GM21390 (cell line): ENCODE results near the gene ZNF660.
"Not testable (repeated sequence)": the region's sequence is repeated elsewhere in the genome, so short reads cannot be mapped to it uniquely, and the experiment has no call there.

Source experiments
- ATAC-seq: cut with Tn5 transposase; IDR thresholded peaks from one replicate; pipeline ENCODE4 v1.9.1; 2021; ENCODE audit not compliant: unreplicated experiment

ZNF660 gene

DNA sequence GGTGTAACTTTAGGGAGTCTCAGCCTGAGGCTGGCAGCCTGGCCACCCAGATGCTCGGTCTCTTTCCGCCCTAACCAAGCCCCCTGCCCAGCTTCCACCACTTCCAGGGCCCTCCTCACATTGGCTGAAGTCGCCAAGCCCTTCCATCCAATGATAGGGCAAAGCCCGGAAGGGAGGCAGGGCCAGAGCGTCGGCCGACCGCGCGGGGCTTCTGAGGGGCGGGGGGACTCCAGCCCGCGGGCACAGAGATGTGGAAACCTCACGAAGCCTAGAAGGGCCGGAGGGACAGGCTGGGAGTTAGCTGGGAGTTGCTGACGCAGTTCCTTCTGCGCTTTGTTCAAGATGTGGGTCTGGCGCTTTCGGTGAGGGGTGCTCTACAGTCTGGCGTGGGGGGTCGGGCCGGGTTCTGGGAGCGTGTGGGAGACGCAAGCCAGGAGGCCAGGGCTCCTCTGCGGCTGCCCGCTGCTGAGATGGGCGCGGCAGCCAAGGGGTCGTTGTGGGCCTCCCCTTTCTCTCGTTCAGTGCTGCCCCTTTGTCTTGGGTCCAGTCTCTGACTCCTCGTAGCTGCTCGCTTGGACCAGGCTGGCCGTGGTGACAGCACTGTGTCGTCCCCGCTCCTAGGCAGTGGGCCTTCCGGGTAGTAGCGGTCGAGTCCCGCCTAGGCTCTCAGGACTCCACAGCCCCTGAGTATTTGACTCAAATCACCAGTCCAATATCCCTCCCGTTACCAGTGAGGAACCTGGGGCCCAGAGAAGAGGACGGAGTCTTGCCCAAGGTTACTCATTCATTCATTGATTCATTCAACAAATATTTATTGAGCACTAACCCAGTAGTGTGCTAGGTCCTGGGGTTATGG is at the start of gene ZNF660:
Gene ZNF660, plus strand, starts transcription at position 319 of the 856 bp plus-strand sequence. CDS start 9,230 bp downstream, outside the sequence.
- peak; percentile 70 for ATAC-seq

DNA sequence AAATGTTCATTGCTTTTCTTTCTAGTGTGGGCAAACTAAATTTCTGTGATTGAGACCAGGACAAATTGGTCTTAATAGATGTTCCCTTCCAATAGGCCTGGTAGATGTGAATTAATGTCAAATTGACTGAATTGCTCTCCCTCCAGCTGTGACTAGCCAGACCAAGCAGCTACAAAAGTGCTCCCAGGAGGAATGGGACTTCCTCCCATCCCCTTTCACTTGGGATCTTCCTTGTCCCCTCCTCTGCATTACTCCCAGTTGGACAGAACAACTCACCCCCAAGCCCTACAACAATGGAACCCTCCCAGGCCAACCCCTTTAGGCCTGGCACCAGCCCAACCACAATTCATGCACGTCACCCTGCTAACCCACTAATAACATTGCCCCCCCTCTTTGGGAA is 49.4 kb upstream of the ZNF660 start:
- ATAC-seq, result no peak

DNA sequence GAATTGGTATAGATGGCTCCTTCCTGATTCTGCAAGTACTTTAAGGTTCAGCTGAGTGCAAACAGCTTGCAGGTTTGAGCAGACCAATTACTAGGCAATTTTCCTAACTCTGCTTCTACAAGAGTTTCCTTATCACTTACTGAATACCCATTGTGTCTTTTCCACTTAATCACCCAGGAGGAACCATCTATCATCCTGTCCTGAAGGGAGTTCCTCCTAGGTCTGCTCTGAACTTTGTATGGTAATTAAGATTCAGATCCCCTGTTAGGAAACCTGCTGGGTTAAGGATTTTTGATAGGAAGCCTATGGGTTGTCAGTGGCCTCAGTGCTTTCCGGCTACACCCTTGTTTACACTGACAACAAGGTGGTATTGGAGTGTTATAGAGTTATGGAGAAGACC is 40.0 kb upstream of the ZNF660 start:
- ATAC-seq, result not testable (repeated sequence)

DNA sequence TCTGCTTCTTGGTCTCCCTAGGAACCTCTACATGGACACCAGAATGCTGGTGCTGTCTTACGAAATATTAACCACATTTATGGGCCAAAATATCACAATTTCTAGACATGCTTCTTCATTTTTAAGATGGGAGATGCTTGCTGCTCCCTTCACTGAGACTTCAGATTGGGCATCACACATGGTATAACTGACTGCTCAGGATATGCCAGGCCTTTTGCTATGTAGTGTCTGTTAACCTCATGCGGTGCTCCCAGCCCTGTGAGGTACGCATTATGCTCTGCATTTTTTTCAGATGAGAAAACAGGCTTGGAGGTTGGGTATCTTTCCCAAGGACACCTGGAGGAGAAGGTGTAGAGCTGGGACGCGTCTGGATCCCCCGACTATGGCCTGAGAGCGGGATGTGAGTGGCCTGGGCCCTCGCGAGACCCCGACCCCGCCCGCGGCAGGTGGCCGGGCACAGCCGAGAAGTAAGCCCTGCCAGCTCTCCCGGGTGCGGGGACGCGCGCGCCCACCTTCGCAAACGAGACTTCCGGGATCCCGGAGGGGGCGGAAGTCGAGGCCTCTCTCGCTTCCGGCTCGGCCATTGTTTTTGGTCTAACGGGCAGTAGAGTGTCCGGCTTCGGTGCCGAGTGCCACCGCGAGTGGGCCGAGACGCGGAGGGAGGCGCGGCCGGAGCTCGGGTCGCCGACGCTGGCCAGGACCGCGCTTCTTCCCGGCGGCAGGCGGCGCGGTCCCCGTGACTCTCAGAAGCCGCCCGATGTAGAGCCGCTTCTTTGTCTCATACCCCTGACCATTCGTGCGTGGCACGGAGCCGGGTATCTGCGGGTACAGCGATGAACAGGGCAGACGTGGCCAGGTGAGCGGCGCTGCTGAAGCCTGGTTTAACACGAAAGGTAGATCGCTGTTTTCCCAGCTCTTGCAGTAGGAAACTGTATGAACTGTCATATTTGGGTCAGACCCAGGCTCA is 29.9 kb upstream of the ZNF660 start, which contains the start of gene ZKSCAN7:
Gene ZKSCAN7, plus strand, starts transcription at position 568 of the 967 bp plus-strand sequence. CDS start 1,855 bp downstream, outside the sequence.
- peak; percentile 66 for ATAC-seq

DNA sequence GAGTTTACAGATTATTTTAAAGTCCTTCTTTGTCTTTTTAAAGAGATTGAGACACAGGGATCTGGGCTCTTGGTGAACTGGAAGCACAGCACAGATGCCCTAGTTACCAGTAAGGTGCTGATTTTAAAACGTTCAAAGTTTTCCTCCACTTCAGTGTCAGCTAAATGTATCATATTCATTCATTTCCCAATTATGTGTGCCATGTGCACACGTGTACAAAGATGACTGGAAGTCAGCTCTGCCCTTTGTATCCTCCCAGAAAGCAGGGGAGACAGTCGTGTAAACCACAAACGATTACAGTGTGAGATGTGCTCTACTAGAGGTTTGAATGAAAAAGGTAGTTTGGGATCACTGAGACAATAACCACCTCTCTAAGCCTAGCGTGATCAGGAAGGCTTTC is 29.0 kb upstream of the ZNF660 start:
- no peak for ATAC-seq

DNA sequence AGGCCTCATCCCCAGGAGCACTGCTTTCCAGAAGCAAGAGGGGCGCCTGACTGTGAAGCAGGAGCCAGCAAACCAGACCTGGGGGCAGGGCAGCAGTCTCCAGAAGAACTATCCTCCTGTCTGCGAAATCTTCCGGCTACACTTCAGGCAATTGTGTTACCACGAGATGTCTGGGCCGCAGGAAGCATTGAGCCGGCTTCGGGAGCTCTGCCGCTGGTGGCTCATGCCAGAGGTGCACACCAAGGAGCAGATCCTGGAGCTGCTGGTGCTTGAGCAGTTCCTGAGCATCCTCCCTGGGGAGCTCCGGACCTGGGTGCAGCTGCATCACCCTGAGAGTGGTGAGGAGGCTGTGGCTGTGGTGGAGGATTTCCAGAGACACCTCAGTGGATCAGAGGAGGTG is 27.7 kb upstream of the ZNF660 start:
- no peak for ATAC-seq

DNA sequence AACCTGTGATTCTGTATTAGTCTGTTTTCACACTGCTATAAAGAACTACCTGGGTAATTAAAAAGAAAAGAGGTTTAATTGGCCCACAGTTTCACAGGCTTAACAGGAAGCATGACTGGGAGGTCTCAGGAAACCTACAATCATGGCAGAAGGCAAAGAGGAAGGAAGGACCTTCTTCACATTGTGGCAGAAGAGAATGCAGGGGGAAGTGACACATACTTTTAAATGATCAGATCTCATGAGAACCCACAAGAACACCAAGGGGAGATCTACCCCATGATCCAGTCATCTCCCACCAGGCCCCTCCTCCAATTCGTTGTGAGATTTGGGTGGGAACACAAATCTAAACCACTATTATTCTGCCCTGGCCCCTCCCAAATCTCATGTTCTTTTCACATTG is 23.7 kb upstream of the ZNF660 start:
- ATAC-seq, result no peak

DNA sequence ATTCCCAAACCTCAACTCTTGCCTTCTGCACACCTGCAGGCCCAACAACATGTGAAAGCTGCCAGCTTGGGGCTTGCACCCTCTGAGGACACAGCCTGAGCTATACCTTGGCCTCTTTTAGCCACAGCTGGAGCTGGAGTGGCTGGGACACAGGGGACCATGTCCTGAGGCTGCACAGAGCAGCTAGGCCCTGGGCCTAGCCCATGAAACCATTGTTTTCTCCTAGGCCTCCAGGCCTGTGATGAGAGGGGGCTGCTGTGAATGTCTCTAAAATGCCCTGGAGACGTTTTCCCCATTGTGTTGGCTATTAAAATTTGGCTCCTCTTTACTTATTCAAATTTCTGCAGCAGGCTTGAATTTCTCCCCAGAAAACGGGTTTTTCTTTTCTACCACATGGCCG is 22.6 kb upstream of the ZNF660 start:
- ATAC-seq, result no peak

DNA sequence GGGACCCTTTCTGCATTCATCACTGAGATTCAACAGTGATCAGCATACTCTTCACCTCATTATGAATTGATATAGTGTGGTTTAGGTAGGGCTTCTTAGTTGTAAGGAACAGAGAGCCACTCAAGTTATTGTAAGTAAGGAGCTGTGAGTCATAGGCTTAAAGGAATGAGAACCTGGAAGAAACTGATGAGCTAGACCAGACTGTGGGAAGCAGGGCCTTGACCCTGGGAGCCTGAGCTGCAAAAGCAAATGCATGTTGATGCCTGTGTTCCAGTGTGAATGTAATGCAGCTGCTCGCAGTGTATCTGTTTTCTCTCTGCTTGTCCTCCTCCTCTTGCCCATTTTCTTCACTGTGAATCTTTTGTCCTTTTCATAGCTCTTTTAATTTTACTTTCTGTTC is 16.2 kb upstream of the ZNF660 start:
- no peak for ATAC-seq

DNA sequence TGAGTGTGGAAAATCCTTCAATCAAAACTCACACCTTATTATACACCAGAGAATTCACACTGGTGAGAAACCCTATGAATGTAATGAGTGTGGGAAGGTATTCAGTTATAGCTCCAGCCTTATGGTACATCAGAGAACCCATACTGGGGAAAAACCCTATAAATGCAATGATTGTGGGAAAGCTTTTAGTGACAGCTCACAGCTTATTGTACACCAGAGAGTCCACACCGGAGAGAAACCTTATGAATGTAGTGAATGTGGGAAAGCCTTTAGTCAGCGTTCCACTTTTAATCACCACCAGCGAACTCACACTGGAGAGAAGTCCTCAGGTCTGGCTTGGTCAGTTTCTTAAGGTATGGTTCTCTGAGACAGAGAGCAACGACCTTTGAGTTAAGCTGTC is 13.7 kb upstream of the ZNF660 start:
- no peak for ATAC-seq

DNA sequence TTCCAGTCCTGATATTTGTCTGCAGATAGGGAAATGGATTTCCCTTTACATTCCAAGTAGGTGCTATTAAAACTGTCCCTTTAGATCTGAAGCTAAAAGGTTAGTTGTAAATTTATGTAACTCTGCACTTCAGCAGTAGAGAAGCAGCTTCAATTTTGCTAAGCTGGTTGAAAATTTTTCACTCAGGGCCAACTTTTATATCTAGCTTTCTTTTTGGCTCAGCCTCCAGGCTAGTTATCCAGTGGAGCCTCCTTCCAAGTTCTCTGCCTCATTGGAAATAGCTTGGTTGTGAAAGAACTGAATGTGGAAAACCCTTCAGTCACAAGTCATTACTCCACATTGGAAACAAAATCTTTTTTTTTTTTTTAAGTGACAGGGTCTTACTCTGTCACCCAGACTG is 8.2 kb upstream of the ZNF660 start:
- no peak for ATAC-seq

DNA sequence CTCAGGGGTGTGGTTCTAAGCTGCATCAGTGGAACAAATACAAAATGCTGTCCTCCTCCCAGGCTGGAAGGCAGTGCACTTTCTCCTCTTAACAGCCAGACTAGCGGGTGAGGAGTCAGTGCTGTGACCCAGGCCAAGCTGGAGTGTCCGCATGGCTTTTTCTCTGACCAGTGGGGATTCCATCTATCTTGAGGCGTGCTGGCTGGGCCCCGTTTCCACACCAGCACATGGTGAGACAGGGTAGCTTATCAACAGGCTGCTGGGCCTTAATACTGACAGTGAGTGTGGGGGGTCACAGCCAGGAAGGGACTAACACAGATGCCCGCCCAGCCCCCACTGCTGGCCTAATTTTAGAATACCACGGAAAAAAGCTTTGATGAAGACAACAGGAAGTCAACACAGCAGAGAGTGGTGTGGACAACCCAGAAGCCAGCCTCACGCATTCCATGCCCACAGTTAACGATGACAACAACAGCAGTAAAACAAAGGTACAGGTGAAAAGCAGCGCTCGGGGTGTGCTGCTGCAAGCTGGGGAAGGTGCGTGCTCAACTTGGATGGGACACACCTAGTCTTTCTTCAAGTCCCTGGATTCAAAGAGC is 7.3 kb upstream of the ZNF660 start:
- ATAC-seq, result not testable (repeated sequence)

DNA sequence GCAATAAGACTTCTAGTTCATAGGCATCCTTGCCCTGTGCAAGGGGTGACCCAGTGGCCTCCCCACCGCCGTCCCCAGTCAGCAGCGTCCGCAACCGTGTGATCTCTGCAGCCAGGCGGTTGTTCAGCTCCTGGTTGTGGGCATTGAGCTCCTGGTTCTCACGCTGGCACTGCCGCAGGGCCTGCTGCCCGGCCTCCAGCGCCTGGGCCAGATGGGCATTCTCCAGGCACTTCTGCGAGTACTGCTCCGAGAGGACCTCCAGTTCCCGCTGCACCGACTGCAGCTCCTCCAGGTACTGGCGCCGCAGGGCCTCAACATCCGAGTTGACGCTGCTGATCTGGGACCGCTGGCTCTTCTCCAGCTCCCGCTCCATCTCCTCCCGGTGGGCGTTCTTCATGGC is 6.4 kb upstream of the ZNF660 start:
- not testable (repeated sequence) for ATAC-seq

DNA sequence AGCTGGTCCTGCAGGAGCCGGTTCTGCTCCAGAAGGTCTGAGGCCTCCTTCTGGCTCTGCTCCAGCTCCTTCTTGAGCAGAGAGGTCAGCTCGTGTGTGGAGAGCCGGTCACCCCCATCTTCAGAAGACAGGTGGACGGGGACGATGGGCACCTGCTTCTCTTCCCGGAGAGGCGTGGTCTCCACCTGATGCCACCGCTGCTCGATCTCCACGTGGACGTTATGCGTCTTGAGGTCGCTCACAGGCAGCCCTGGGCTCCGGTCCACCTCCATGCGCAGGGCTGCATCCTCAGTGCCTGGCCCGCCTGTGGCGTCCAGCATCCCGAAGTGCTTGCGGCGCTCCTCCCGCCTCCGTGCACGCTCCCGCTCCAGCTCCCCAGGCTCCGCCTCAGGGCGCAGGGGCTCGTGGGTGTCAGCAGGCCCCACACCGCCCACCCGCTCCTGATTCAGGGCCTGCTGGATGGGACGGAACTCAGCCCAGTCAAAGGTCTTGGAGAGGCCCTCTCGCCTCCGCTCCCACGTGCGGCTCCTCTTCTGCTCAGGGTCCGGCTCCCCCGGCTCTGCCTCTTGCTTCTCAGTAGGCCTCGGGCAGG is 5.7 kb upstream of the ZNF660 start:
- ATAC-seq, result not testable (repeated sequence)

DNA sequence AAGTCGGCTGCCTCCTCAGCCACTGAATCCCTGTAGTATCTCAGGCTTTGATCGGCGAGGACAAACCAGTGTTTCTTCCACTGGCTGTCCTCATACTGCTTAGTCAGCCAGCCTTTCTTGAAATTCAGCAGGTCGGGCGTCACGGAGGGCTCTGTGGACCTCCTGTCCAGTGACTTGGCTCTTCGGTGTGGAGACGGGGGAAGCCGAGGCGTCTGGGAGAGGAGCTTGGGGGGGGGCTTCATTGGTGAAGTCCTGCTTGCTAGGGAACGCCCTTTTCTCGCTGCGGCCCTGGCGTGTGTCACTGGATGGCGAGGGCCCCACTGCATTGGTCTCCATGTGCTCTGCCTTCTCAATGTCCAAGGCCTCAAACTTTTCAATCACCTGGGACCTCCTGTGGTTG is 5.0 kb upstream of the ZNF660 start:
- not testable (repeated sequence) for ATAC-seq

DNA sequence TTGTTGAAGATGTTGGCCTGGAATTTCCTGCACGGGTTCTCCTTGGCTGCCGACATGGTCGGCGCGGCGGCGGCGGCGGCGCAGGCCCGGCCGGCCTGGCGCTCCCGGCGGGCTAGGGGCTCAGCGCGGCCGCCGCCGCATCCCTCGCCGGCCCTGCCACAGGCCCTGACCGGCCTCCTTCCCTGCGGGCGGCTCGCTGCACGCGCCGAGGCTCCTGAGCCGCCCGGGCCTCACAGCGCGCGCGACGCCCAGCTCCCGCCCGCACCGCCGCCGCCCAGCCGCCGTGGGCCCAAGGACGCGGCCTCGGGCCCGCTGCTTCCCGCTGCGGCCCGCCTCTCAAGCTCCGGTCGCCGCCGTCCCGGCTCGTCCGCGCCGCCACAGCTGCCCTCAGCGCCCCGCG is 3.8 kb upstream of the ZNF660 start:
- not testable (repeated sequence) for ATAC-seq

DNA sequence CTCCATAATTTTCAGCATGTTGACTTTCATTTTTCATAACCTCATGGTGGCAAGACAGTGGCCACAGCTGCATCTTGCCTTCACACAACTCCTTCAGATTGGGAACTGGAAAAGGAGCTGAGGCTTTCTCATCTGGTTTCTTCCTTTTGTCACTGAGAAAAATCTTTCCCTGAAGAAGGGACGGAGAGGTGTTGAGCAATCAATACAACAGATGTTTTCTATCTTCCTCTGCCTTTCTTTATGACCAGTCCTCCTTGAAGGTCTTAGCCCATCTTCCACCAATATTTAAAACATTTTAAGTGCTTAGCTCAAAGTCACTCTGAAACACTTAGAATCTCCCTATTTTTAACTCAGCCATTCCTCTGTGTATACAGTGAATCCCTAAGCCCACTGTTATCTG is 11.9 kb downstream of the ZNF660 start:
- no peak for ATAC-seq

DNA sequence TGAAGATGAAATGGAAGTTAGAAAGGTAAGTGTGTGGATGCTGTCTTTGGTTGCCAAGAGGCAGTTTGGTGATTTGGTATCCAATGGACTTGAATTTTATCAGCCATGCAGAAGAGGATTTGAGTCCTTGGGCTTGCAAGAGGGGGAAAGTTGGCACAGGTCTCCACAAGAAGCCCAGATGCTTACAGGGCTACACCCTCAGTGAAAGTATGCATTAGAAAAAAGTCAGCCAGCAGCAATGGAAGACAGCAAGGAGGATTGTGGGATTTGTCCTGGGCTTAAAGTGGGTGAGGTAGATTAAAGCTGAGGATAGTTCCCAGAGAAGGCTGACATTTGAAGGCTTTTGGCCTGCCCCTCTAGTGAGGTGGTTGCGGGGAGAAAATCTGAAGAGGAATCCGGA is 17.0 kb downstream of the ZNF660 start:
- no peak for ATAC-seq

DNA sequence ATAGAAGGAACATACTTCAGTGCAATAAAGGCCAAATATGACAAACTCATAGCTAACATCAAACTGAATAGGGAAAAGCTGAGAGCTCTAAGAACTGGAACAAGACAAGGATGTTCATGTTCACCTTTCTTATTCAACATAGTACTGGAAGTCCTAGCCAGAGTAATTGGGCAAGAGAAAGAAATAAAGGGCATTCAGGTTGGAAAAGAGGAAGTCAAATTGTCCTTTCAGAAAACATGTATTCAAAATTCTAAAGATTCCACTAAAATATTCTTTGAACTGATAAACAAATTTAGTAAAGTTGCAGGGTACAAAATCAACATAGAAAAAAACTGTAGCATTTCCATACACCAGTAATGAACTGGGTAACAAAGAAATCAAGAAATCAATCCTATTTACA is 27.9 kb downstream of the ZNF660 start:
- ATAC-seq, result no peak

DNA sequence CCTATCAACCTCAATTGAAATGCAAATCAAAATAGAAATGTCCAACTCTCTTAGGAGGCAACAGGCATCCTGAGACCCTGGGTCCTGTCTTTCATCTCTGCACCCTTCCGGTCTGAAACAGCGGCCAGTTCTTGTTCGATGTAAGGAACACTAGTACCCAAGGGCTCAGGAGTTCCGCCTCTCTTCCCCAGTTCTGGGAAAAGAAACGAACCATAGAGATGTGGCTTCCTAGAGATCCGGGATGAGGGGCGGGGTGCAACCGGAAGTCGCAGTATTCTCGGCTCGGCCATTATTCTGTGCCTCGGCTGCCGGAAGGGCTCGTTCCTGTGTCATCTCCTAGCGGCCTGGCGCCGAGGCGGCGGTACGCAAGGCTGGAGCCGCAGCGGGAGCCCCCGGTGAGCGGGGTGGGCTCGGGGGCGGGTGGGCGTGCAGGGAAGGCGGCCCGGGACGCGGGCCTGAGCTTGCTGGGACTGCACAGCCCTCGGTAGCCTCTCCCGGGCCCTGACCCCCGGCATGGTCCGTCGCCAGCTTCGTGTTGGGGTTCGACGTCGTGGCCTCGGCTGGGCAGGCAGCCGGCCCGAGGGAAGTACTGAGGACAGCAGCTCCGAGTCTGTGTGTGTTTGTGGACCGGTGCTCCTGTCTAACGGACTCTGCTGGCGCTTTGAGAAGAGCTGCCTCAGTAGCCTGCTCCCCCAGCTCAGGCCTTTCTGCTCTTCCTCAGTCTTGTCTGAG is 40.2 kb downstream of the ZNF660 start, which contains the start of gene ZNF197:
Gene ZNF197, plus strand, starts transcription at position 288 of the 732 bp plus-strand sequence. CDS start 4,119 bp downstream, outside the sequence.
- ATAC-seq, result peak; percentile 89
